Activated naive CD8-positive, alpha-beta T cell treated with anti-CD3 and anti-CD28 coated beads, Interleukin-2, amount 50 U/mL, for 24 hours (primary cell): ENCODE data around the gene ZBTB34.
A peak's percentile ranks its signal among the peaks of the same experiment; 100 is the strongest.

ENCODE experiments used
- ATAC-seq: fragments of 150-1000 bp; cut with Tn5 transposase; one replicate; pipeline ENCODE4 v1.10.0; 2021
- DNase-seq: peaks from one replicate; pipeline ENCODE4 v3.0.0; 2021
- H3K27ac Mint-ChIP-seq: one replicate; pipeline ENCODE4 v1.8.0; 2021; ENCODE audit warnings: mild to moderate bottlenecking, mixed read lengths
- H3K27me3 Mint-ChIP-seq: one replicate; pipeline ENCODE4 v1.8.0; 2021; ENCODE audit warnings: mixed read lengths
- H3K36me3 Mint-ChIP-seq: one replicate; pipeline ENCODE4 v1.8.0; 2021; ENCODE audit warnings: low read depth, mixed read lengths
- H3K4me1 Mint-ChIP-seq: one replicate; pipeline ENCODE4 v1.8.0; 2021; ENCODE audit warnings: mixed read lengths
- H3K4me3 Mint-ChIP-seq: one replicate; pipeline ENCODE4 v1.8.0; 2021; ENCODE audit warnings: mild to moderate bottlenecking, moderate library complexity, mixed read lengths
- H3K9me3 Mint-ChIP-seq: one replicate; pipeline ENCODE4 v1.8.0; 2021; ENCODE audit warnings: mixed read lengths

Gene ZBTB34

DNA sequence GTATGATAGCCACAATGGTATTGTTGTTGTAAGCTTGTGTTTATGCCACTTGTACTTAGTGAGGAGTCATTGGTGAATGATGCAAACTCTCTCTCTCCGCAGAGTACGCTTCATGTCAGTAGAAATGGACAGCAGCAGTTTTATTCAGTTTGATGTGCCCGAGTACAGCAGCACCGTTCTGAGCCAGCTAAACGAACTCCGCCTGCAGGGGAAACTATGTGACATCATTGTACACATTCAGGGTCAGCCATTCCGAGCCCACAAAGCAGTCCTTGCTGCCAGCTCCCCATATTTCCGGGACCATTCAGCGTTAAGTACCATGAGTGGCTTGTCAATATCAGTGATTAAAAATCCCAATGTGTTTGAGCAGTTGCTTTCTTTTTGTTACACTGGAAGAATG, 18.8 kb downstream of the ZBTB34 start:
- Mint-ChIP-seq H3K36me3 (peaks cover 16% of the 10 kb centered on the region), H3K9me3 (no peaks in the 10 kb centered on the region), H3K4me1 (peaks cover 18% of the 10 kb centered on the region), H3K4me3 (no peak overlapping the region), H3K27ac (no peak overlapping the region), H3K27me3 (no peaks in the 10 kb centered on the region)
- ATAC-seq (no peak), DNase-seq (no peak)

DNA sequence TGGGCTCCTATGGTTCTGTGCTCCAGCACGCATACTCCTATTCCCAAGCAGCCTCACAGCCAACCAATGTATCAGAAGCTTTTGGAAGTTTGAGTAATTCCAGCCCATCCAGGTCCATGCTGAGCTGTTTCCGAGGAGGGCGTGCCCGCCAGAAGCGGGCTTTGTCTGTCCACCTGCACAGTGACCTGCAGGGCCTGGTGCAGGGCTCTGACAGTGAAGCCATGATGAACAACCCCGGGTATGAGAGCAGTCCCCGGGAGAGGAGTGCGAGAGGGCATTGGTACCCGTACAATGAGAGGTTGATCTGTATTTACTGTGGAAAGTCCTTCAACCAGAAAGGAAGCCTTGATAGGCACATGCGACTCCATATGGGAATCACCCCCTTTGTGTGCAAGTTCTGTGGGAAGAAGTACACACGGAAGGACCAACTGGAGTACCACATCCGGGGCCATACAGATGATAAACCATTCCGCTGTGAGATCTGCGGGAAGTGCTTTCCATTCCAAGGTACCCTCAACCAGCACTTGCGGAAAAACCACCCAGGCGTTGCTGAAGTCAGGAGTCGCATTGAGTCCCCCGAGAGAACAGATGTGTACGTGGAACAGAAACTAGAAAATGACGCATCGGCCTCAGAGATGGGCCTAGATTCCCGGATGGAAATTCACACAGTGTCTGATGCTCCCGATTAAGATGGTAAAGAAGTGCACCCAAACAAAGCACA, 19.9 kb downstream of the ZBTB34 start:
- Mint-ChIP-seq H3K9me3 (no peaks in the 10 kb centered on the region), H3K27me3 (no peaks in the 10 kb centered on the region), H3K36me3 (peaks cover 16% of the 10 kb centered on the region), H3K4me3 (no peak overlapping the region), H3K4me1 (peaks cover 17% of the 10 kb centered on the region), H3K27ac (no peak overlapping the region)
- ATAC-seq (no peak), DNase-seq (no peak)

DNA sequence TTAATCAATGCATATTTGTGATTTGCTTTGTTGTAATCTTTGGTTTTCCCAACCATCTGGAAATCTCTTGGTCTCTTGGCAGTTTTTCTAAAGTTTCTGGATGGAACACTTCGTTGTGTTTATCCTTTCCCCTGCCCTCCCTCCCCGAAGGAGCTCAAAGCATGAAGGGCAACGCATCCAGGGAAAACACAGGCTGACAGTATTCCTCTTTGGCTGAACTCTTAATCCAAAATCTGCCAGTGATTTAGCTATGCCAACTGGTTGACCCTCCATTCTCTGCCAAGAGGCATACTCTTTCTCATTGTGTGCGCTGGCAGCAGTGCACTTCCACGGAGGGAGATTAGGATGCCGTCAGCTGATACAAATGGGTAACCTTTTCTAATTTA, 20.5 kb downstream of the ZBTB34 start:
- Mint-ChIP-seq H3K27me3 (no peaks in the 10 kb centered on the region), H3K9me3 (no peaks in the 10 kb centered on the region), H3K4me1 (peaks cover 15% of the 10 kb centered on the region), H3K27ac (no peak overlapping the region), H3K4me3 (no peak overlapping the region), H3K36me3 (peaks cover 16% of the 10 kb centered on the region)
- DNase-seq = no peak
- no peak for ATAC-seq

DNA sequence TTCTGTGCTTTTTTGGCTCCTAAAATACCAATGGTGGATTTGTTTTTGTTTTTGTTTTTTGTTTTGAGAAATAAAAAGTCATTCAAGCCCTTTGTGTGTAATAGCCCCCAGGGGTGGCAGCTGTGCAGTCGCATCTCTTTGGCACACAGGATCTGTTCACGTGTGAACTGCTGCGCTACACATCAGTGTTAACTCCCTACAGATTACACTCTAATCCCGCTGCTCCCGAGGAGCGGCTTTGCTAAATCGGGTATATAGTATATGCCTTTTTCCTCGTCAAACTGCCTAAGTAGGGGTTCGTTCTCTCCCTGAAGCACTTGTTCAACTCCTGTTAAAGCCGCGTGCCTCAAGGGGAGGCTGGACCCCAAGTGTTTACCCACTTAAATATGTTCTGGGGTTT, 22.3 kb downstream of the ZBTB34 start:
- Mint-ChIP-seq H3K4me1 (peaks cover 1% of the 10 kb centered on the region), H3K9me3 (no peaks in the 10 kb centered on the region), H3K27ac (no peak overlapping the region), H3K4me3 (no peak overlapping the region), H3K27me3 (no peaks in the 10 kb centered on the region), H3K36me3 (peaks cover 14% of the 10 kb centered on the region)
- no peak for DNase-seq
- ATAC-seq = no peak

DNA sequence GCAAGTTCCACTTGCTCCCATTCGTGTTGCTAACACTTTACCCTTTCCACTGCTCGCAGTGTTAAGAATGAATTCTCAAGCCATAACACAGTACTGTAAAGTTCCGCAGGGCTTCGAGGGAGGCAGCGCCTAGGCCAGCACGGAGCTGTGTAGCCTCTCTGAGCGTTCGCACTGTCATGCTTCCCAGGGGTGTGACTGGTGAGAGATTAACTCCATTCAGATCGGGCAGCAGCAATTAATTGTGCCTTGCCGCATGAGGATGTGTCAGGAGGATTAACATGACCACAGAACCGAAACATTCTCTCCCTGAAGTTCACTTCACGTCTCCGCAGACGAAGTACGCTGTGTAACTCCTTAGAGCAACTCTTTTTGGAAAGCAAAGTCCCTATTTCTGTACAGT, 23.2 kb downstream of the ZBTB34 start:
- H3K36me3 Mint-ChIP-seq = peaks cover 13% of the 10 kb centered on the region
- no peak for DNase-seq
- no peak overlapping the region for H3K4me3 Mint-ChIP-seq

DNA sequence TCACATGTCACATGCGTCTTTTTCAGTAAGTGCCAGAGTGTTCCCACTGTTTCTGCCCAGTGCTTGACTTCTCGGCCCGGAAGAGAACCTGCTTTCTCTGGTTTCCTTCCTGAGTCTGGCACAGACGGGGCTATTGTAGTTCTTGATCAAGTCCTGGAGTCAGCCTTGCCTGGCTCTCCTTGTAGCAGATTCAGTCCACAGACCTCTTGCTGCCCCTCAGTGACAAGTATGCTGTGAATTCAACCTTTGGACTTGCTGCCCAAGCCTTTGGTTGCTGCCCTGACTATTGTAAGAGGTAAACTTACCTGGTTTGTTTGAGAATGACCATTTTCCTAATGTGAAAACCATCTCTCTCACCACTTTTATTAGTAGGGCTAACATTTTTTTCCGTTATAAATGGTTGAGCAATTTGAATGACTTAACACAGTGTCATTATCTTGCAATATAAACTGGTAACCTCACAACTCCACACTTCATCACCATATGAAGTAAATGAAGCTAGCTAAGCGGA, 24.7 kb downstream of the ZBTB34 start:
- DNase-seq = no peak
- ATAC-seq = no peak
- H3K4me3 Mint-ChIP-seq = no peak overlapping the region
- no peaks in the 10 kb centered on the region for H3K9me3 Mint-ChIP-seq
- H3K36me3 Mint-ChIP-seq = peaks cover 4% of the 10 kb centered on the region
- no peaks in the 10 kb centered on the region for H3K4me1 Mint-ChIP-seq
- H3K27me3 Mint-ChIP-seq = no peaks in the 10 kb centered on the region
- no peak overlapping the region for H3K27ac Mint-ChIP-seq

More for the DNA sequence above, 23.2 kb downstream of the ZBTB34 start:
- Mint-ChIP-seq H3K27ac (no peak overlapping the region), H3K9me3 (no peaks in the 10 kb centered on the region), H3K27me3 (no peaks in the 10 kb centered on the region), H3K4me1 (no peaks in the 10 kb centered on the region)
- no peak for ATAC-seq

DNA sequence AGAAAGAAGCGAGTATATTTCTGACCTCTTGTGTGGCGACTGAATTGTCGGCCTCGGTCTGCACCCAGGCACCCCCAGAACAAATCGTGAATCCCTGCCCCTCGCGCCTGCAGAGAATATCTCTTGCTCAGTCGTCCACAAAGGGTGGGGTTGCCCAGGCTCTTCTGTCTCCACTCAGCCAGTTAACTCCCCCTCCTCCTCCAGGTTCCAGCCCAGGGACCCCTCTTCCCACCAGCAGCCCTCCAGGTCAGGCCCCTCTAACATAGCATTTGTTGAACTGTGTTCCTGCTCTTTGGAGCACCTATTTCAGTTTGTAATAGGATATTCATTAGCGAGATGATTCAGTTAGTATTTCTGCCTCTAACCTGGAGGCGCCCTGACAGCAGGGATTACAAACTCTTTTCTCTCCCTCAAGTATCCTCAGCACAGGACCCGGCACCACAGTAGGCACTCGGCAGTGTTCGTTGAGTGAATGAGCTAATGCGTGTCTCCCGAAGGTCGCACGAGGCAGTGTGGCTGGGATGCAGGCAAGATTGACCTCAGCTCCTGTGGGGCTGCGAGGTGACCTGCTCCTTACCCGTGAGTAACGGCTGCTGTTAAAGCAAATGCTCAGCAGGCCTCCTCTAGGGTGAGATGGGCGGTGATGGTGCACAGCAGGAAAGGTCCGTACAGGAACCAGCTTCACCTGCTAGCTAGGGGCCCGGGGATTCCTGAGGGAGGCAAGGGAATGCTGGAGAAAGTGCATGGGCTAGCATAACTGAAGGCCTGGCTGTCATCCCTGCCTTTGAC, 25.8 kb downstream of the ZBTB34 start:
- H3K4me3 Mint-ChIP-seq = no peak overlapping the region
- H3K27ac Mint-ChIP-seq = no peak overlapping the region
- H3K4me1 Mint-ChIP-seq = no peaks in the 10 kb centered on the region
- no peaks in the 10 kb centered on the region for H3K27me3 Mint-ChIP-seq
- no peak for DNase-seq
- ATAC-seq = no peak
- H3K9me3 Mint-ChIP-seq = no peaks in the 10 kb centered on the region
- peaks cover 4% of the 10 kb centered on the region for H3K36me3 Mint-ChIP-seq

DNA sequence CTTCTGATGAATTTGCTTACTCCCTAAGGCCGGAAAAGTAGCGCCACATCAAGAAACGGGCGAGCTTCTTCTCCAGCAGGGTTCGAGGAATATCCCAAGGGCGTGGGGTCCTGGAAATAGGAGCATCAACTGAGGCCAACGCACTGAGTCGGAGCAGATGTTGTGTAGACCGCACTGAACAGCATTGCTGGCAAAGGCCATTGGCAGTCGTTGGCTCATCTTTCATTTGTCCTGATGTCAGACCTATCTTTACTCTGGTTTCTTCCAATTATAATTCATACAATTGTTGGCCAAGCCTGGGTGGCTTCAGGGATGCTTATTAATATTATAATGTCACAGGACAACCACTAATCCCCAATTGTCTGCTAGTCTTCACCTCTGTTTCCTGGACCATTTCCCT, 26.5 kb downstream of the ZBTB34 start:
- H3K9me3 Mint-ChIP-seq = no peaks in the 10 kb centered on the region
- peaks cover 2% of the 10 kb centered on the region for H3K36me3 Mint-ChIP-seq
- H3K27me3 Mint-ChIP-seq = no peaks in the 10 kb centered on the region
- no peak overlapping the region for H3K27ac Mint-ChIP-seq
- H3K4me3 Mint-ChIP-seq = no peak overlapping the region
- ATAC-seq (no peak), DNase-seq (no peak)
- no peaks in the 10 kb centered on the region for H3K4me1 Mint-ChIP-seq

DNA sequence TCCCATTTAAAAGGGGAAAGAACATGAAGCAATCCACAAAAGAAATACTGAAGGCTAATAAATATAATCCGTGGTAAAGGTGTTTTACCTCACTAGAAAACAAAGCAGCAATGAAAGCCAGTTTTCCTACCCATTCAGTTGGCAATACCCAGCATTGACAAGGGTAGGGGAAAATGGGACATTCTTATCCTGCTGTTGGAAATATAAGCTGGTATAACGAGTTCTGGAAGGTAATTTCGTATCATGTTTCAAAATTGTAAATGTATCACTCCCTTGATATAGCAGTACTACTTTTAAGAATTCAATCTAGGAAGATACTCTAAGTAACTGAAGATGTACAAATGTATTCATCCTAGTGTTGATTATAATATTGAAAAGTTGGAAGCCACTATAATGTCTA, 31.2 kb downstream of the ZBTB34 start:
- ATAC-seq (no peak), DNase-seq (no peak)
- H3K9me3 Mint-ChIP-seq = no peaks in the 10 kb centered on the region
- peaks cover 4% of the 10 kb centered on the region for H3K27me3 Mint-ChIP-seq
- no peak overlapping the region for H3K27ac Mint-ChIP-seq
- peaks cover 4% of the 10 kb centered on the region for H3K4me1 Mint-ChIP-seq
- H3K36me3 Mint-ChIP-seq = no peaks in the 10 kb centered on the region
- H3K4me3 Mint-ChIP-seq = no peak overlapping the region

DNA sequence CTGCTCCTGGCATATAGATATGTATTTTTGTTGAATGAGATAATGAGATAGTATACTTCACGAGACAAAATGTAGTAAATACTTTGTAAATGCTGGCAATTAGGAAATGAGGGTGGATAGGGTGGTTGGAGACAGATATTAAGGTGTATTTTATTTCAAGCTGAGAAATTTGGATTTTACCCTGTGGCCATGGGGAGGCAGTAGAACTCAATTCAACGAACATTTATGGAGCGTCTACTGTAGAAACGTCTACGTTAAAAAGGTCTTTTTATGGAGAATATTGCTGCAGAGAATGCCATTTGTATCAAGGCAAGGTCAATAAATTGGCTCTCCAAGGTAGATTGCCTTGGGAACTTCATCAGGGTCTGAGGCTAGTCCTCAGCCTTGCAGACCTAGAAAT, 32.6 kb downstream of the ZBTB34 start:
- ATAC-seq (no peak), DNase-seq (no peak)
- H3K27ac Mint-ChIP-seq = no peak overlapping the region
- peaks cover 12% of the 10 kb centered on the region for H3K27me3 Mint-ChIP-seq
- no peak overlapping the region for H3K4me3 Mint-ChIP-seq
- H3K4me1 Mint-ChIP-seq = peaks cover 4% of the 10 kb centered on the region
- H3K36me3 Mint-ChIP-seq = no peaks in the 10 kb centered on the region
- H3K9me3 Mint-ChIP-seq = no peaks in the 10 kb centered on the region

DNA sequence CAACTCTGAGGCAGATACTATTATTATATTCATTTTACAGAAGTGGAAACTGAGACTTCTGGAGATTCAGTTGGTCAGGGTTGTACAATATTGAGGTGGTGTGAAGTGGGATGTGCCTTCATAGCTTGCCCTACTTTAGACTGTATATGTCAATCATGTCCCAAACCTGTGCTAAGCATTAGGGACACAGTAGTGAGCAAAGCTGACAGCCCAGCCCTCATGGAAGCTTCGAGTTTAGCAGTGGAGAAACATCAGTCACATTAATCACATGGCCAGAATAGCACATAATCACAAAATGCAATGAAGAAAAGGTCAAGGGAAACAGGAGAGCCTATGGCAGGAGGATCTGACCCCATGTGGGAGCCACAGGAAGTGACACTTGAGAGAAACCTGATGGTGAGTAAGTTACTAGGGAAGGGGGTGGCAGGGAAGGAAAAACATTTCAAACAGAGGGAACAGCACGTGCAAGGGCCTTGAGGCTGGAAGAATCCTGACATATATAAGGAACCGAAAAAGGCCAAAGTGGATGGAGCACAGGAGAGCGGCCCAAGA, 33.7 kb downstream of the ZBTB34 start:
- Mint-ChIP-seq H3K4me3 (no peak overlapping the region), H3K4me1 (peaks cover 4% of the 10 kb centered on the region), H3K36me3 (no peaks in the 10 kb centered on the region), H3K27me3 (peaks cover 12% of the 10 kb centered on the region), H3K27ac (no peak overlapping the region), H3K9me3 (no peaks in the 10 kb centered on the region)
- DNase-seq = no peak
- peak; percentile 80 for ATAC-seq

DNA sequence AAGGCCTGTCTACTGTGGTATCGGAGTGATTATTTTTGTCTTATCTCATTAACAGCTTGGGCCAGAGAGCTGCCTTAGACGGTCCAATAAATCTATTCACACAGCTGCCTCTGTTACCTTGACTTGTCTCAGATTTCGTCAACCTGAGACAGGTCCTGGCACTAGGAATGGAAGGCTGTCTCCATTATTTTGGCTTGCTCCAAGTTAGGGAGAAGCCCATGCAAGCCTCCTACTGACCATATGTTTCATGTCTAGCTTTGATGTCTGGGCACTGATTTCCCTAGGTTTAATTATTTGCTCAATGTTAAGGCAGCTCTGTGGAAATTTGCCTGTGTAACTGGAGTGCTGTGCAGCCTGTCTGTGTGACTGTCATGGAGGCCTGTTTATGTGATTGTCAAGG, 41.8 kb downstream of the ZBTB34 start:
- DNase-seq (no peak), ATAC-seq (no peak)
- peaks cover 9% of the 10 kb centered on the region for H3K27me3 Mint-ChIP-seq
- H3K27ac Mint-ChIP-seq = no peak overlapping the region
- H3K36me3 Mint-ChIP-seq = no peaks in the 10 kb centered on the region
- H3K9me3 Mint-ChIP-seq = peaks cover 9% of the 10 kb centered on the region
- no peak overlapping the region for H3K4me3 Mint-ChIP-seq
- H3K4me1 Mint-ChIP-seq = no peaks in the 10 kb centered on the region

DNA sequence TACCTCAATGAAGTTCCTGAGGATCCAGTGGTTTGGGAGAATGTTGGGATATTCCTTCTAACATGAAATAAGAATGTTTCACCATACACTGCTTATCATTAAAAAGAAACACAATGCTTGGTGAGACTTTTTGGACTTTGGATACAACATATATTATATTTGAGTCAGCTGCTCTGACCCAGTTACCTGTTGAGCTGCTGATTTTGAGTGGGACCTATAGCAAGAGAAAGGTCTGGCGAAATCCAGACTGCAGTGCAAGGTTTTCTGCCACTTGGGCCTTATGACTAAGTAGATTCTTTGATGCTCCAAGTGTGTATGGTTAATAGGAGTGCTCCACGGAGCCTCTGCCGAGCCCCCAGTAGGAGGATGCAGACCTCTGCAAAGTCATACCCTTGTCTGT, 44.1 kb downstream of the ZBTB34 start:
- Mint-ChIP-seq H3K4me1 (no peaks in the 10 kb centered on the region), H3K27ac (no peak overlapping the region), H3K4me3 (no peak overlapping the region), H3K36me3 (no peaks in the 10 kb centered on the region), H3K9me3 (peaks cover 9% of the 10 kb centered on the region), H3K27me3 (peaks cover 6% of the 10 kb centered on the region)
- DNase-seq (no peak), ATAC-seq (no peak)

DNA sequence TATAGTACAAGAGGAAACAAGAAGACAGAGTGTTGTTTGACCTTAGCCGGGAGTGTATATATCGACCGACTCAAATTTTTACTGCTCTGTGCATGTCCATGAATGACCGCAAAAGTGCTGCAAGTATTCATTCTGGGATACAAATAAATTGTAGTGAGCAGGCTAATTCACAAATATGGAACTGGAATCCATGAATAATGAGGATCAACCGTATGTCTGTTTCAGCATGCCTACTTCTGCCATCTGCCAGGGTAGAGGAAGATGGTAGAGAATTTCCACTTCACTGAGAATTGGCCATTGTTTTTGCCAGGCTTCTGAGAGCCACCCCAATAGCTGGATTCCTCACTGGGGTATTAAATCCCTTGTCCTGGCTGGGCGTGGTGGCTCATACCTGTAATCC, 45.7 kb downstream of the ZBTB34 start:
- ATAC-seq (no peak), DNase-seq (no peak)
- no peaks in the 10 kb centered on the region for H3K4me1 Mint-ChIP-seq
- no peak overlapping the region for H3K27ac Mint-ChIP-seq
- peaks cover 7% of the 10 kb centered on the region for H3K27me3 Mint-ChIP-seq
- H3K9me3 Mint-ChIP-seq = peaks cover 8% of the 10 kb centered on the region
- H3K4me3 Mint-ChIP-seq = no peak overlapping the region
- no peaks in the 10 kb centered on the region for H3K36me3 Mint-ChIP-seq

DNA sequence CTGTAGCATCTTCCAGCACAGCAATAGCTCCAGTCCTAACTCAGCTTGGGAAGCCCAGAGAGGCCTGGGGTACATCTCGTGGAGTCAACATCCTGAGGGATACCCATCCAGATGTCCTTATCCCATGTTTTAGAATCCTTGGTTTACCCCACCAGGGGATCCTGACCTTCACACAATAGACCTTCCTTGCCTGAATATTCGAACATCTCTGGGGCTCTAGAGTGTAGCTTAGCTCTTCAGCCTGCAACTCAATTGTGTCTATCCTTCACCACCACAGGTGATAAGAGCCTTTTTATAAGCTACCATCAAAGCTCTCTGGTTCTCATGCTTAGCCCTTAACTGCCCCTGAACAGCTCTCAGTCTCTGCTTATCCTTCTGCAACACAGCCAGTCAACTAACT, 46.6 kb downstream of the ZBTB34 start:
- no peaks in the 10 kb centered on the region for H3K36me3 Mint-ChIP-seq
- H3K27me3 Mint-ChIP-seq = peaks cover 10% of the 10 kb centered on the region
- DNase-seq (no peak), ATAC-seq (no peak)
- no peak overlapping the region for H3K27ac Mint-ChIP-seq
- no peaks in the 10 kb centered on the region for H3K4me1 Mint-ChIP-seq
- H3K9me3 Mint-ChIP-seq = peaks cover 7% of the 10 kb centered on the region
- H3K4me3 Mint-ChIP-seq = no peak overlapping the region
